Measurements from ENCODE around the gene DNAI4.

GRCh38 chr1:66927528-66927927 is 2.9 kb upstream of the DNAI4 start:
- TF ChIP-seq EP300 (IDR thresholded peaks at IDR 0.05; ENCODE audit: low read depth) (no peak), CTCF (IDR thresholded peaks at IDR 0.05) (no peak)

All from transverse colon (tissue), 3 donors.